G401.6 (cell line): ENCODE results near the gene SERPINA10.
"Not testable (repeated sequence)": the region's sequence is repeated elsewhere in the genome, so short reads cannot be mapped to it uniquely, and the experiment has no call there.

ENCODE experiments used
- FAIRE-seq: peaks from 2 replicates; lab custom pipeline; 2012; peaks lifted over from hg19 to GRCh38; lab: Jason Lieb, UNC

SERPINA10 gene

DNA sequence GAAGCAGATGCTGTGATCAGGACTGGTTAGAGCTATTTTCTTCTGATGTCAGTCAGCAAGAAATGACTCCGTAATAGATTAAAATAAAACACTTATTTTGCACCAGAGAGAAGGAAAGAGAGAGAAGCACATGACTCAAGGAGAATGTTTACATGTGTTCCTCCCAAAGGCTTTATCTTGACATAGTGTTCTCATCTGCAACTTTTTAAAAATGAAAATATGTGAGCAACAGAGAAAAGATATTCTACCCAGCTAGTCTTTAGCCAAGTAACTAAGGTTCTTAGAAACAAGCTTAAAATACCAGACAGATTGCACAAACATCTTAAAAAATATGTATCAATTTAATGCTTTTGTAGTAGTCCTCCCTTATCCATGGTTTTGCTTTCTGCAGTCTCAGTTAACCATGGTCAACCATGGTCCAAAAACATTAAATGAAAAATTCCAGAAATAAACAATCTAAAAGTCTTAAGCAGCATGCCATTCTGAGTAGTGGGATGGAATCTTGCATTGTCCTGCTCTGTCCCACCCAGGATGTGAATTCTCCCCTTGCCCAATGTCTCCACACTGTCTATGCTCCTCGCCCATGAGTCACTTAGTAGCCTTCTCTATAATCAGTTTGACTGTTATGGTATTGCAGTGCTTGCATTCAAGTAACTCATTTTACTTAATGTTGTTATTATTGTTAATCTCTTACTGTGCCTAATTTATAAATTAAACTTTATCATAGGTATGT is 9.9 kb downstream of the SERPINA10 start:
- FAIRE-seq, result no peak

DNA sequence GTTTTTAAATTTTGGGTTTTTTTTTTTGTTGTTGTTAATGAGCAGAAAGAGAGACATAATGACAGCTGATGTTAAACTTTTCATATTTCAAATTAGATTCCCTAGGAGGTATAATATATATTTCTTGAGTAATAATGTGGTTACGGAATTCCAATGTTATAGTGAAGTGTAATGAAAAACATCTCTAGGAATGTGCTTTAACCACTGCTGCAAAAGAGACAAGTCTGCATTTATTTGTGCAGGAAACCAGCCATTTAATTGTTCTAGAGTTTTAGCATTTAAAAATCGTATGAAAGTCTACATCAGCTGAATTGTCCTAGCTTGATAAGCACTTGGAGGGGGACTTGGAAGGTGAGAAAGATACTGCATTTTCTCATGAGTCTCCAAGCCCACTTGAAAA is 14.3 kb downstream of the SERPINA10 start:
- no peak for FAIRE-seq

DNA sequence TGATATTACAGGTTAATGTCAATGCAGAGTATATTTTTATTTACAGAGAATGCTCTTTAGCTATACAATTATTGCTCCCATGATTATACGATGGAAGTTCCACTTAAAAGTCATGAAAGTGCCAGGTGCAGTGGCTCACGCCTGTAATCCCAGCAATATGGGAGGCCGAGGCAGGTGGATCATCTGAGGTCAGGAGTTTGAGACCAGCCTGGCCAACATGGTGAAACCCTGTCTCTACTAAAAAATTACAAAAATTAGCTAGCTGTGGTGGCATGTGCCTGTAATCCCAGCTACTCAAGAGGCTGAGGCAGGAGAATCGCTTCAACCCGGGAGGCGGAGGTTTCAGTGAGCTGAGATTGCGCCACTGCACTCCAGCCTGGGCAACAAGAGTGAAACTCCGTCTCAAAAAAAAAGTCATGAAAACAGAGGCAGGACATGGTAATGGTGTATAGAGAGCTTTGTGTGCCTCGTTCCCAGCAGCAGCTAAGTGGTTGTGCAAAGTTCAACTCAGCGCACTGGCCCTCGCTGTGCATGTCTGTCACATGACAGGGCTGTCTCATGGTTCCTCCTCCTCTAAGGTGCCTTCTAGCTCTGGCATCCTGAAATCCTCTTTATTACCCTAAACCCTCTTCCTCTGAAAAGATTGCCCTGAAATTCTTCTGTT is 16.0 kb downstream of the SERPINA10 start:
- not testable (repeated sequence) for FAIRE-seq

DNA sequence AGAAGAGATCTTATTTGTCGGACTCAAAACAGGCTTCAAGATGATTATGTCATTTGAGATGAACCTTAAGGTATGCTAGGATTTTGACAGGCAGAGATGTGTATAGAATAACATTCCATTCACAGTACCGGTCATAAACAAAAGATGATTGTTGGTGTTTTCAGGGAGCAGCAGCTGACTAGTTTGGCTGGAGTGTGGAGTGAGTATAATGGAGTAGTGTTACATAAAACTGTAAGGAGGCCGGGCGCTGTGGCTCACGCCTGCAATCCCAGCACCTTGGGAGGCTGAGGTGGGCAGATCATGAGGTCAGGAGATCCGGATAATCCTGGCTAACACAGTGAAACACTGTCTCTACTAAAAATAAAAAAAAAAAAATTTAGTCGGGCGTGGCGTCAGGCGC is 23.9 kb downstream of the SERPINA10 start:
- FAIRE-seq, result no peak

DNA sequence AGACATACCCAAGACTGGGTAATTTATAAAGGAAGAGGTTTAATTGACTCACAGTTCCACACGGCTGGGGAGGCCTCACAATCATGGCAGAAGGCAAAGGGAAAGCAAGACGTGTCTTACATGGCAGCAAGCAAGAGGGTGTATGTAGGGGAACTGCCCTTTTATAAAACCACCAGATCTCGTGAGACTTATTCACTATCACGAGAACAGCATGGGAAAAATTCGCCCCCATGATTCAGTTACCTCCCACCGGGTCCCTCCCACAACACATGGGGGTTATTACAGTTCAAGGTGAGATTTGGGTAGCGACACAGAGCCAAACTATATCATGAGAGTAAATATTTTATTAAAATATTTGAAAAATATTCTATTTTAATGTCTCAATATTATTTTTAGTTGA is 24.5 kb downstream of the SERPINA10 start:
- FAIRE-seq, result not testable (repeated sequence)

DNA sequence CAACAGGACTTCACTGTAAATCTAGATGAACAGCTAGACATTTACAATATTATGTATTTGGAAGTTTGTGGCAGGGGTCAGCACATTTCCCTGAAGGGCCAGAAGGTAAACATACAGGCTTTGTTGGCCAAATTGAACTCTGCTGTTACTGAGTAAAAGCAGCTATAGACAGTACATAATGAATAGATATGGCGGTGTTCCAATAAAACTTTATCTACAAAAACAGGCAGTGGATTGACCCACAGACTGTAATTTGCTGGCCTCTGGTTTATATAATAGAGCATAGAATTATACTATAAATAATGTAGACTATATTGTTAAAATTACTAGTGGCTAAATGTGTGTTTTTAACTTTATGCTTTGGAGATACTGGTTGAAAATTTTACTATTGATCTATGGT is 25.7 kb downstream of the SERPINA10 start:
- no peak for FAIRE-seq

DNA sequence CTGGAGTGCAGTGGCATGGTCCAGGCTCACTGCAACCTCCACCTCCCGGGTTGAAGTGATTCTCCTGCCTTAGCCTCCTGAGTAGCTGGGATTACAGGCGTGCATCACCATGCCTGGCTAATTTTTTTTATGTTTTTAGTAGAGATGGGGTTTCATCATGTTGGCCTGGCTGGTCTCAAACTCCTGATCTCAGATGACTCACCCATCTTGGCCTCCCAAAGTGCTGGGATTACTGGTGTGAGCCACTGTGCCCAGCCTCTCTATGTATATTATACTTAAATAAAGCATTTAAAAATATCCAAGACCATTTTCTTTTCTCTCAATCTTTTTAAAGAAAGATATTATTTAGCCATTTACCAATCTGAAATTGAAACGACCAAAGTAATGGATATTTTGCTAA is 28.9 kb downstream of the SERPINA10 start:
- FAIRE-seq, result not testable (repeated sequence)

DNA sequence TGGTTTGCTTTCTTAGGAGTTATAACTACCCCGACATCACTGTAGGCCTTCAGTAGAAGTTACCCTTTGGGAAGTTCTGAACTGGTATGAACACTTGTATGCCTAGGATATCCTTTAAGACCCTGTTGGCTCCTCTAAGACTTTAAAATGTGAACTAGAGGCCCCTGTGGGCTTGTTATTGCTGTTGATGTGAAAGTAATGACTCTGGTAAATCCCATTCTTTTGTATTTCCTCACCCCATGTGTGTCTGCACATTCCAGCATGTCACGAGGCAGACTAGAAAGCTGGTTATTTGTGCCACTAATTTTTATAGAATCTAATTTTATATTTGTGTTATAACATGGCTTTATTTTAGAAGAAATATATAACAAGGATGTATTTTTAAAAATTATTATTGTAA is 48.9 kb downstream of the SERPINA10 start:
- FAIRE-seq, result no peak

DNA sequence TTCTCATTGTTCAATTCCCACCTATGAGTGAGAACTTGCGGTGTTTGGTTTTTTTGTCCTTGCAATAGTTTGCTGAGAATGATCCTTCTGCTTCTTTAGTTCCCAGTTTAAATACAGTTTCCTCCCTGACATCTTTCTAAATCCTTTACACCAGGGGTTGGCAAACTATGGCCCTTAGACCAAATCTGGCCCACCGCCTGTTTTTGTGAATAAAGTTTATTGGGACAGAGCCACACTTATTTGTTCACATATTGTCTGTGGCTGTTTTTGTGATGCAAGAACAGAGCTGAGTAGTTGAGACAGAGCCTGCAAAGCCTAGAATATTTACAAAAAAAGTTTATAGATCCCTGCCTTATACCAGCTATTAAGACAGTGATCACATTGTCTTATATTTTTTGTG is 53.7 kb downstream of the SERPINA10 start:
- no peak for FAIRE-seq

DNA sequence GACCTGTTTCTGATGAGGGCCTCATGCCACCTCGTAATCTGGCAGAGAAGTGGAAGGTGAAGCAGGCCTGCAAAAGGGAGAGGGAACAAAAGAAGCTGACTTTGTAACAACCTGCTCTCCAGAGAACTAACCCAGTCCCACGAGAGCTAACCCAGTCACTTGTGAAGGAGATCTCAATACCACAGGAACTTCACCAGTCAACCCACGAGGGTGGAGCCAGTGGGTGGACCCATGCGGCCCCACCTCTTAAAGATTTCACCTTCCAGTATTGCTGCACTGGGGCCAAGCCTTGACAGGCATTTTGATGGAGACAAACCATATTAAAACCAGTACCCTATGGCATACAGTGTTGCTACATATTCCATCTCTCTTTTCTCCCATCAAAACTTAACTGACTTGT is 55.1 kb downstream of the SERPINA10 start:
- FAIRE-seq, result no peak

DNA sequence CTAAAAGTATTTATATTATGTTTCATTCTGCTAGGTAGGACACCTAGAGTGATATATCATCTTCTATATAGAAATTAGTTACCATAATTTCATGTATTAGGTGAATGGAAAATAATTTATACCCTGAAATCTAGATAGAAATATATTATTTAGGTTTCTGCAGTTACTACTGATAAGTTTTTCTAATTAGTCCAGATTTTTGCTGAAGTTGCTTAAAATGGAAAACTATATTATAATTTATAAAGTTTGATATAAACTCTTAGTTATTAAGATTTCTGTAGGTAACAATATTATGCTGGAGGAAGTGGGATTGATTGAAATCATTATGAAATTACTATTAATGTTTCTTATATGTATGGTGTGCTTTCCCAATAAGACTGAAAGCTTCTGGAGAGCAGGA is 56.0 kb downstream of the SERPINA10 start:
- FAIRE-seq, result no peak
